H1 (cell line): ENCODE results near the gene RNF151. TPM values are rescaled to one million over a fixed set of nuclear protein-coding genes. Genes with fewer than 3 reads are reported as not detected.
A peak's percentile ranks its signal among the peaks of the same experiment; 100 is the strongest.

Experiments used
- CTCF ChIA-PET: fragments of 300-600 bp; sonication (Branson Sonifier 250); formaldehyde crosslinking; loops from one replicate; lab custom pipeline; 2021; ENCODE audit not compliant: partially characterized antibody; lab: Charles Lee
- POLR2A ChIA-PET: fragments of 300-600 bp; sonication (Branson Sonifier 250); formaldehyde crosslinking; loops from one replicate; lab custom pipeline; 2021; ENCODE audit warnings: inconsistent platforms; ENCODE audit not compliant: partially characterized antibody; lab: Charles Lee
- DNase-seq, 2 experiments: peaks; one replicate each; pipeline versions ENCODE4 v3.0.0 to v3.0.0-alpha.2; 2010 to 2022; ENCODE audit warnings: low spot score in 2 of 2, low read depth in 1 of 2, mixed read lengths in 1 of 2
- FAIRE-seq: peaks from 2 replicates; lab custom pipeline; 2011; peaks lifted over from hg19 to GRCh38; lab: Jason Lieb, UNC
- H2AFZ ChIP-seq: 2 replicates; pipeline ENCODE4 v1.8.1; 2012; ENCODE audit warnings: low read length, inconsistent platforms
- H2AK5ac ChIP-seq: 2 replicates; pipeline ENCODE4 v1.6.1; 2013; ENCODE audit warnings: low read depth, low read length
- H2BK120ac ChIP-seq: replicated peaks from 2 replicates; pipeline ENCODE3; 2013; ENCODE audit warnings: low read depth, low read length, inconsistent platforms
- H2BK12ac ChIP-seq: 2 replicates; pipeline ENCODE4 v1.6.1; 2013; ENCODE audit warnings: low read depth, low read length
- H2BK15ac ChIP-seq: 2 replicates; pipeline ENCODE4 v1.6.1; 2013; ENCODE audit warnings: low read length
- H2BK20ac ChIP-seq: 2 replicates; pipeline ENCODE4 v1.6.1; 2013; ENCODE audit warnings: low read length
- H2BK5ac ChIP-seq: 2 replicates; pipeline ENCODE4 v1.6.1; 2013; ENCODE audit warnings: low read depth, low read length
- H3K14ac ChIP-seq: 2 replicates; pipeline ENCODE4 v1.6.1; 2013; ENCODE audit warnings: inconsistent platforms; ENCODE audit not compliant: insufficient read length
- H3K18ac ChIP-seq: 2 replicates; pipeline ENCODE4 v1.6.1; 2013; ENCODE audit warnings: low read length; ENCODE audit errors: extremely low read depth
- H3K23ac ChIP-seq: 2 replicates; pipeline ENCODE4 v1.6.1; 2013; ENCODE audit warnings: inconsistent platforms; ENCODE audit not compliant: insufficient read length
- H3K23me2 ChIP-seq: 2 replicates; pipeline ENCODE4 v1.6.1; 2013; ENCODE audit warnings: low read depth, low read length
- H3K27ac ChIP-seq: 2 replicates; pipeline ENCODE4 v1.6.1; 2011; ENCODE audit warnings: low read depth, low read length, inconsistent platforms
- H3K27me3 ChIP-seq, 4 experiments: replicated peaks in 1 of 4; 1 replicate in 1 of 4; 2 replicates in 3 of 4; pipeline versions ENCODE4 v1.6.1 to v1.8.1; 2011 to 2013; ENCODE audit warnings: low read length in 3 of 4, mild to moderate bottlenecking in 3 of 4, inconsistent platforms in 2 of 4, mixed read lengths in 2 of 4, moderate library complexity in 1 of 4; ENCODE audit not compliant: control insufficient read depth in 3 of 4, insufficient read depth in 3 of 4; ENCODE audit errors: extremely low read depth in 1 of 4
- H3K36me3 ChIP-seq, 4 experiments: 2 replicates each; pipeline versions ENCODE4 v1.6.1 to v1.8.1; 2011 to 2013; ENCODE audit warnings: mild to moderate bottlenecking in 4 of 4, low read length in 3 of 4, moderate library complexity in 2 of 4, control low read depth in 1 of 4, inconsistent platforms in 1 of 4; ENCODE audit not compliant: insufficient read depth in 4 of 4, control insufficient read depth in 2 of 4
- H3K4ac ChIP-seq: replicated peaks from 2 replicates; pipeline ENCODE3; 2013; ENCODE audit warnings: low read length, low read depth, mixed read lengths, inconsistent platforms; ENCODE audit not compliant: insufficient read length
- H3K4me1 ChIP-seq, 4 experiments: replicated peaks in 1 of 4; 1 replicate in 1 of 4; 2 replicates in 3 of 4; pipeline versions ENCODE4 v1.6.1 to v1.8.1; 2011 to 2013; ENCODE audit warnings: low read length in 3 of 4, inconsistent platforms in 2 of 4, mixed read lengths in 1 of 4; ENCODE audit not compliant: insufficient read depth in 4 of 4, control insufficient read depth in 3 of 4
- H3K4me2 ChIP-seq, 2 experiments: 2 replicates each; pipeline versions ENCODE4 v1.6.1 to v1.8.1; 2011 to 2013; ENCODE audit warnings: low read depth in 2 of 2, low read length in 2 of 2, control low read depth in 1 of 2, inconsistent platforms in 1 of 2, mild to moderate bottlenecking in 1 of 2; ENCODE audit not compliant: insufficient read depth in 1 of 2
- H3K4me3 ChIP-seq, 4 experiments: fragments of 200-600, 300-600 bp in 1 of 4; sonication (generic), shearing (Covaris generic), sonication (Bioruptor Twin) in 1 of 4; 2 replicates each; pipeline versions ENCODE4 v1.5.1 to v1.8.1; 2011 to 2016; ENCODE audit warnings: low read length in 4 of 4, low read depth in 3 of 4, control low read depth in 2 of 4, inconsistent platforms in 2 of 4, mild to moderate bottlenecking in 2 of 4, mixed read lengths in 1 of 4, moderate library complexity in 1 of 4; ENCODE audit not compliant: insufficient read depth in 2 of 4; ENCODE audit errors: extremely low read depth in 1 of 4
- H3K56ac ChIP-seq: replicated peaks from 2 replicates; pipeline ENCODE3; 2013; ENCODE audit warnings: low read depth, mild to moderate bottlenecking, mixed read lengths, low read length, inconsistent platforms; ENCODE audit not compliant: insufficient read length
- H3K79me1 ChIP-seq: 2 replicates; pipeline ENCODE4 v1.6.1; 2013; ENCODE audit warnings: low read depth, low read length, control low read depth
- H3K79me2 ChIP-seq, 2 experiments: 2 replicates each; pipeline versions ENCODE4 v1.6.1 to v1.8.1; 2012 to 2013; ENCODE audit warnings: low read length in 2 of 2, mild to moderate bottlenecking in 2 of 2, inconsistent platforms in 1 of 2; ENCODE audit not compliant: insufficient read depth in 2 of 2, control insufficient read depth in 1 of 2
- H3K9ac ChIP-seq, 4 experiments: replicated peaks in 1 of 4; 1 replicate in 1 of 4; 2 replicates in 3 of 4; pipeline versions ENCODE4 v1.6.1 to v1.8.1; 2011 to 2013; ENCODE audit warnings: low read depth in 3 of 4, low read length in 3 of 4, control low read depth in 2 of 4, mild to moderate bottlenecking in 2 of 4, moderate library complexity in 2 of 4, inconsistent platforms in 1 of 4; ENCODE audit errors: extremely low read depth in 1 of 4
- H3K9me3 ChIP-seq, 2 experiments: 2 replicates each; pipeline versions ENCODE4 v1.6.1 to v1.8.1; 2012 to 2013; ENCODE audit warnings: mild to moderate bottlenecking in 2 of 2, moderate library complexity in 2 of 2, control low read depth in 1 of 2, inconsistent platforms in 1 of 2, low read depth in 1 of 2, low read length in 1 of 2, mixed read lengths in 1 of 2; ENCODE audit not compliant: insufficient read depth in 2 of 2
- H4K20me1 ChIP-seq, 2 experiments: replicated peaks in 1 of 2; 2 replicates each; pipeline versions ENCODE3 to v1.8.1; 2011 to 2013; ENCODE audit warnings: inconsistent platforms in 2 of 2, low read length in 2 of 2, mild to moderate bottlenecking in 1 of 2; ENCODE audit not compliant: insufficient read depth in 2 of 2, control insufficient read depth in 1 of 2
- H4K5ac ChIP-seq: 2 replicates; pipeline ENCODE4 v1.6.1; 2013; ENCODE audit warnings: low read length, low read depth, mixed read lengths, inconsistent platforms; ENCODE audit not compliant: insufficient read length
- H4K8ac ChIP-seq: 2 replicates; pipeline ENCODE4 v1.8.0; 2013; ENCODE audit warnings: mild to moderate bottlenecking, moderate library complexity, low read length, inconsistent platforms; ENCODE audit not compliant: insufficient read depth; ENCODE audit errors: extremely low read depth
- H4K91ac ChIP-seq: replicated peaks from 2 replicates; pipeline ENCODE3; 2013; ENCODE audit warnings: low read length, mixed read lengths, inconsistent platforms; ENCODE audit not compliant: insufficient read length
- SAP30 ChIP-seq: fragments of 300-600 bp; sonication (generic); IDR thresholded peaks from 2 replicates; pipeline ENCODE4 v1.7.1; 2012; ENCODE audit warnings: low read length, moderate library complexity, mild to moderate bottlenecking, inconsistent platforms; ENCODE audit not compliant: insufficient read depth, insufficient replicate concordance
- ZNF274 ChIP-seq: IDR thresholded peaks from 2 replicates; pipeline ENCODE4 v1.7.0; 2012; ENCODE audit warnings: low read length, borderline replicate concordance; ENCODE audit errors: extremely low read depth
- WGBS, 2 experiments: shearing (Covaris generic) in 1 of 2; methylation state at CpG; one replicate each; pipeline versions ENCODE4 v1.1.6 to v1.1.7; 2013 to 2015; ENCODE audit warnings: low lambda C conversion rate in 2 of 2, mixed read lengths in 2 of 2, inconsistent platforms in 1 of 2, low coverage in 1 of 2, missing lambda C conversion rate in 1 of 2; ENCODE audit not compliant: insufficient replicate concordance in 2 of 2, insufficient coverage in 1 of 2, insufficient read length in 1 of 2; ENCODE audit errors: extremely low coverage in 1 of 2, missing lambda C conversion rate in 1 of 2; 5-methylcytosine and 5-hydroxymethylcytosine counted together
- polyA plus RNA-seq, 7 experiments: library from polyadenylated mRNA; depleted of rRNA in 3 of 7; stranded (reverse) in 5 of 7; unstranded in 2 of 7; fragments of >200 nt in 5 of 7; fragments of 200-250 nt in 2 of 7; gene quantifications; 1 replicate in 5 of 7; 2 replicates in 1 of 7; 4 replicates in 1 of 7; pipeline versions ENCODE4 v1.2.1 to v1.2.3, GENCODE V29; 2011 to 2013; ENCODE audit warnings: missing spikeins in 2 of 7, mixed read lengths in 2 of 7
- total RNA-seq: library from RNA; stranded (reverse); fragmentation: NEBNext Ultra II Directional; extraction: Animal tissue kit (Norgen Biotek cat#: 25700); gene quantifications from 2 replicates; pipeline ENCODE4 v1.2.1, GENCODE V29; 2021
- TF ChIP-seq, protein P1 (sequence below): IDR thresholded peaks from 2 replicates; pipeline ENCODE4 v1.6.1; 2012; ENCODE audit warnings: inconsistent platforms
- TF ChIP-seq, protein P2 (sequence below): IDR thresholded peaks from 2 replicates; pipeline ENCODE4 v1.6.1; 2011; ENCODE audit warnings: low read length, improper control_type of control experiment

Gene RNF151
- total and polyA plus RNA-seq, 2 of the 8 experiments (the other 6 are each of a cell fraction or from before 2014, with no cell fraction given): not detected

DNA sequence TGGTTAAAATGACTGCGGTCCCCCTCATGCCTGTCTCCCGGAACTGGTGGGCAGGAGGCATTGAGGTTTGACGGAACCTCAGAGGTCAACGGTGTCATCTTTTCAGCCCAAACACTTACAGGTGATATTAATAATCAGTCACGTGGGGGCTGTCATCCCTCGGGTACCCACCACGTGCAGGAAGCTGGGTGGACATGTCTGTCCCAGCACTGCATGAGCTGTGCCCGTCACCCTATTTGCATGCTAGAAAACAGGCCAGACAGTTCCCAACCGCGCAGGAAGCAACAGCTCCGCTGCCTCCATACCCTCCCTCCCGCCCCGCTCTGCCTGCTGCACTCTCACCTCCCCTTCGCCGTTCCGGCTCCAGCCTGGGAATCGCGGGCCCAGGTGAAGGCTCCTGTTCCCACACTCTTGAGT lies 24.5 kb downstream of the RNF151 start:
- H3K79me2 ChIP-seq: no peaks in the 10 kb centered on the region
- ChIA-PET CTCF (interaction anchor here (1.4 to 6.8 kb wide), 3 partner anchors 9 to 99 kb away, joined by 3 to 55 read pairs (median 5); partner anchors contain the start of gene NOXO1), POLR2A (interaction anchor here (0.6 to 28.2 kb wide), 11 partner anchors 8 to 381 kb away, joined by 3 to 736 read pairs (median 7); partner anchors contain the start of genes GFER, NDUFB10, NOXO1 and NPW)
- H3K18ac ChIP-seq: no peak overlapping the region
- DNase-seq (peak in 1 of 2 experiments; percentile 61), FAIRE-seq (no peak)
- peaks cover 22% of the 10 kb centered on the region; the same call in 1 of the 2 replicates for H3K23me2 ChIP-seq
- H2BK20ac ChIP-seq: no peak overlapping the region
- H3K4me3 ChIP-seq: peak overlapping the region; percentile 36 to 77 (median 48); a peak in 7 of 8 replicates
- H3K9me3 ChIP-seq: no peaks in the 10 kb centered on the region
- no peak overlapping the region for H3K23ac ChIP-seq
- 31% methylated on average over 13 of the region's 18 CpGs; no CpG with 5 or more reads in 1 of the 2 experiments for WGBS, 2 experiments
- peaks cover 2 to 3% (median 2%) of the 10 kb centered on the region in 4 experiments; a peak in 3 of 8 replicates for H3K36me3 ChIP-seq
- H3K9ac ChIP-seq: no peak overlapping the region
- H3K79me1 ChIP-seq: no peaks in the 10 kb centered on the region
- peak overlapping the region; percentile 53; the same call in 1 of the 2 replicates for H2BK12ac ChIP-seq
- H4K91ac ChIP-seq: peak overlapping the region; percentile 11
- no peak overlapping the region; the same call in 1 of the 2 replicates for H4K8ac ChIP-seq
- TF ChIP-seq ZNF274 (no peak), SAP30 (no peak)
- TF ChIP-seq, protein P1, sequence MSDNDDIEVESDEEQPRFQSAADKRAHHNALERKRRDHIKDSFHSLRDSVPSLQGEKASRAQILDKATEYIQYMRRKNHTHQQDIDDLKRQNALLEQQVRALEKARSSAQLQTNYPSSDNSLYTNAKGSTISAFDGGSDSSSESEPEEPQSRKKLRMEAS: peak; percentile 60; the same call in 1 of the 2 replicates
- TF ChIP-seq, protein P2, sequence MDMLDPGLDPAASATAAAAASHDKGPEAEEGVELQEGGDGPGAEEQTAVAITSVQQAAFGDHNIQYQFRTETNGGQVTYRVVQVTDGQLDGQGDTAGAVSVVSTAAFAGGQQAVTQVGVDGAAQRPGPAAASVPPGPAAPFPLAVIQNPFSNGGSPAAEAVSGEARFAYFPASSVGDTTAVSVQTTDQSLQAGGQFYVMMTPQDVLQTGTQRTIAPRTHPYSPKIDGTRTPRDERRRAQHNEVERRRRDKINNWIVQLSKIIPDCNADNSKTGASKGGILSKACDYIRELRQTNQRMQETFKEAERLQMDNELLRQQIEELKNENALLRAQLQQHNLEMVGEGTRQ: peak; percentile 16; the same call in 1 of the 2 replicates
- no peak overlapping the region for H3K14ac ChIP-seq
- H4K5ac ChIP-seq: no peak overlapping the region
- no peak overlapping the region for H2AFZ ChIP-seq
- H3K27ac ChIP-seq: no peak overlapping the region
- peaks cover 7 to 10% of the 10 kb centered on the region in 2 experiments for H4K20me1 ChIP-seq
- peaks cover 0 to 24% (median 18%) of the 10 kb centered on the region in 4 experiments; a peak in 6 of 7 replicates for H3K4me1 ChIP-seq
- no peak overlapping the region for H2BK5ac ChIP-seq
- no peak overlapping the region for H2BK15ac ChIP-seq
- H2BK120ac ChIP-seq: no peak overlapping the region
- H3K4me2 ChIP-seq: peak overlapping the region; percentile 83 to 91
- H2AK5ac ChIP-seq: no peak overlapping the region
- no peak overlapping the region for H3K4ac ChIP-seq
- peaks cover 4 to 37% (median 24%) of the 10 kb centered on the region in 4 experiments for H3K27me3 ChIP-seq
- H3K56ac ChIP-seq: no peak overlapping the region
